ENCODE data around the gene CHKB.
"Not testable (repeated sequence)": the region's sequence is repeated elsewhere in the genome, so short reads cannot be mapped to it uniquely, and the experiment has no call there.

The CHKB gene, protein sequence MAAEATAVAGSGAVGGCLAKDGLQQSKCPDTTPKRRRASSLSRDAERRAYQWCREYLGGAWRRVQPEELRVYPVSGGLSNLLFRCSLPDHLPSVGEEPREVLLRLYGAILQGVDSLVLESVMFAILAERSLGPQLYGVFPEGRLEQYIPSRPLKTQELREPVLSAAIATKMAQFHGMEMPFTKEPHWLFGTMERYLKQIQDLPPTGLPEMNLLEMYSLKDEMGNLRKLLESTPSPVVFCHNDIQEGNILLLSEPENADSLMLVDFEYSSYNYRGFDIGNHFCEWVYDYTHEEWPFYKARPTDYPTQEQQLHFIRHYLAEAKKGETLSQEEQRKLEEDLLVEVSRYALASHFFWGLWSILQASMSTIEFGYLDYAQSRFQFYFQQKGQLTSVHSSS

DNA sequence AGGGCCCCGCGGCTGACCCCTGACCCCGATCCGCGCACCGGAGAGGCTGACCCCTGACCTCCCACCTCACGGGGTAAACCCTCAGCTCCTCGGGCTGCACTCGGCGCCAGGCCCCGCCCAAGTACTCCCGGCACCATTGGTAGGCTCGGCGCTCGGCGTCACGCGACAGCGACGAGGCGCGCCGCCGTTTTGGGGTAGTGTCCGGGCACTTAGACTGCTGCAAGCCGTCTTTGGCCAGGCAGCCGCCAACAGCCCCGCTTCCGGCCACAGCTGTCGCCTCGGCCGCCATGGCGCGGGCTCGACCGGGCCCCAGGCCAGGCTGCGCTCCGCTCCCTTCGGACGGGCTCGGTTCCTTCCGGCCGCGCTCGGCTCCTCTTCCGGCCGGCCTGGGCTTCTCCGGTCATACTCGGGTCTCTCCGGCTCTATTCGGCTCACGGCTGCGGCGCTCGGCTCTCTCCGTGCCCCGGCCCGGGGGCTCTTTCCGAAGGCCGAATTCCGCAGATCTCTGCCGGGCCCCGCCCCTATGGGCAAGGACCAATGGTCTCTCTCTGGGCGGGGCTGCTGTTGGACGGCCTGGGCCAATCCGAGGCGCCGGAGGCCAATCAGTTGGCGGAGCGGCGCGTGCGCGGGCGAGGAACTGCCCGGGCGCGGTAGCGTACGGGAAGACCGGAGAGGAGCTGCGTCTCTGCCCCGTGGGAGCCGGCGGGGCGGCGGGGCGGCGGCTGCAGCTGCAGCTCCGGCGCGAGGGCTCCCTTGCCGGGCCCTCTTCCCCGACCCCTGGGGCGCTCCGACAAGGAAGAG is at the start of gene CHKB:
Gene CHKB, minus strand, starts transcription at position 357 of the 801 bp plus-strand sequence. Its CDS starts 68 bp downstream, at position 289.
- peak; percentile 95 for DNase-seq (ENCODE audit: low spot score)

DNA sequence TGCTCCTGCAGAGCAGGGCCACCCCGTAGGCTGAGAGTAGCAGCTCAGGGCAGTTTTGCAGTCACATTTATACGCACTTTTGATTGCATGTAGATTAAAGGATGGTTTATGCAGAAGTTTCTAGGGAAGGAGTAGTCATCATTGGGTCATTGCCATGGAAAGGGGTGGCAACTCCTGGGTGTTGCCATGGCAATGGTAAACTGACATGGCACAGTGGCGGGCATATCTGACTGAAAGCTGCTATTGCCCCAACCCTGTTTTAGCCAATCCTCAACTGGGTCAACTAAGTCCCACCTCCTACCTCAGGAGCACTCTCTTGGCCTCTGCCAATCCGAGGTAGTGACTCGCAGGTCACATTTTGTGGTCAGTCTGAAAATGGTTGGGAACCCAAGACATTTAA is 47.7 kb upstream of the CHKB start:
- no peak for DNase-seq (ENCODE audit: low spot score)

DNA sequence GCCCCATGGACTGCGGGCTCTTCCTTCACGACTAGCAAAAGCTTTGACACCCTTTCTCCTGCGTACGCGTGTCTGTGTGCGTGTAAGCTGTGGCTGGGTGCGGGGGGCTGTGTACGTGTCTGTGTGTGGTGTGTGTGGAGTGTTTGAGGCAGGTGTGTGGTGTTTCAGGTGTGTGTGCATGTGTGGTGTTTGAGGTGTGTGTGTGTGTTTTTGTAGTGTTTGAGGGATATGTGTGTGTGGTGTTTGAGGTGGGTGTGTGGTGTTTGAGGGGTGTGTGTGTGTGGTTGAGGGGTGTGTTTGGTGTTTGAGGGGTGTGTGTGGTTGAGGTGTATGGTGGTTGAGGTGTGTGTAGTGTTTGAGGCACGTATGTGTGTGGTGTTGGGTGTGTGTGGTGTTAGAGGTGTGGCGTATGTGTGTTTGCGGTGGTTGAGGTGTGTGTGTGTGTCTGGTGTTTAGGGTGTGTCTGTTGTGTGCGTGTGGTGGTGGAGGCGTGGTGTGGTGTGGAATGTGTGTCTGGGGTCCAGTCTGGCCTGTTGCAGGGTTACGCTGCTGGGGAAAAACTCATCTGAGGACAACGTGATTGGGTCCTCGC is 46.0 kb upstream of the CHKB start:
- peak; percentile 26 for DNase-seq (ENCODE audit: low spot score)

DNA sequence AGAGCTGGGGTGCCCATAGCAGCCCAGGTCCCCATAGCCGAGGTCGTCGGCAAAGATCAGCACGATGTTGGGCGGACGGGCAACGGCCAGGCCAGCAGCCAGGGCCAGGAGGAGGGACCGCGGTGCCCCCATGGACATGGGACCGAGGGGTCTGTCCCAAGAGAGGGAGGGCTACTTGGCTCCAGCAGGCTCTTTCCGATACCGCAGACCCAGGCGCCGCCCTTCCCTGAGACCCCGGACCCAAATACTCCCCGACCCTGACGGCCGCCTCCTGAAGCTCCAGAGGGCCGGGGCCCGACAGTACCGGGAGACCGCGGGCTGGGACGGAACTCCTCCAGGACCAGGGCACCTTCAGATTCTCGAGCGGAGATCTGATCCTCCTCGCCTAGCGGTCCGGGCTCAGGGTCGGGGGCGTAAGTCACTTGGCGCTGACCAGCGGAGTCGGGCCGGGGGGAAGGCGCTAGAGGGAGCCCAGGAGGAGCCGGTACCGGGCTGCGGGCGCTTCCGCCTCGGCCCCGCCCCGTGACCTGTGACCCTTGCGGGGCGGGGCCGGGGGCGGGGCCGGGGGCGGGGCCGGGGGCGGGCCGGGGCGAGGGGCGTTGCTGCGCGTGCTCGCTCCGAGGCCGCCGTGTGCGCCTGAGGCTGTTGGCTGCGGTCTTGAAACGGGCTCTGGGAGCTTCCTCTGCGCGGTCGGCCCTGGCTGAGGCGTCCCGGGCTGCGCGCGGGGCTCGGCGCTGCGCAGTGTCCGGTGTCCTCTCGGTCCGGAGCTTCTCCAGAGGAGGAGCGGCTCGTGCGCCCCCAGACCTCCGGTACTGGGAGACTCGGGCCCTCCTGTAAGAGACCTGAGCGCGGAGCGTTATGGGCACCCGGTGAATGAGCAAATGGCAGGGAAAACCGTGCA is 45.2 kb upstream of the CHKB start, which contains the start of gene ARSA:
Gene ARSA, minus strand, starts transcription at position 511 of the 901 bp plus-strand sequence. Its CDS starts 373 bp downstream, at position 138.
- DNase-seq (ENCODE audit: low spot score): peak; percentile 80

DNA sequence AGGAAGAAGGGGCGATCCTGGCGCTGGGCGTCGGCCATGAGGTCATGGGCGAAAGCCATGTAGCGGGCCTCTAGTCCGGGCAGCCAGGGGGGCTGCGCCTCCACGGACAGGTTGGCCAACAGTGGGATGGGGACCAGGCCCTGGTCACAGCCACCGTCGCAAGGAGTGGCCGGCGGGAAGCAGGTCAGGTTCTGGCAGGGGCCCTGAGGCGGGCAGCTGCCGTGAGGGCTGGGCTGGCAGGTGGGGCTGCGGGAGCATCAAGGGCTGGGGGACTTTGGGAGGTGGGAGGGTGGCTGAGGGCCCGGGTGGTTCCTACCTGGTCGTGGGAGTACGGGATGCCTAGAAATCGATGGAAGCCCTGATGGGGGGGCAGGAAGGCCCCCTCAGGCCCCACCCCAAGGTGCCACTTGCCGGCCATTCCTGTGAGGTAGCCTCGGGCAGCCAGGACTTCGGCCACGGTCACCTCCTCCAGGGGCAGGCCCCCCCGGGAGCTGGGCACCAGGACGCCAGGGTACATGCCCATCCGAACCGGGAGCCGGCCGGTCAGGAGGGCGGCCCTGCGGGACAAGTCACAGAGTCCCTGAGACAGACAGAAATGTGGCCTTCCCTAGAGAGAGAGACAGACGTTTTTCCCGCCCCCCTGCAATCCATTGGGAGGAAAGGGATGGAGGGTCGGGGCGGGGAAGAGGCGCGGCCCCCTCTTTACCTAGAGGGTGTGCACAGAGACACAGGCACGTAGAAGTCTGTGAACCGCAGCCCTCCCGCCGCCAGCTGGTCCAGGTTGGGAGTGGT is 44.4 kb upstream of the CHKB start:
- no peak for DNase-seq (ENCODE audit: low spot score)

DNA sequence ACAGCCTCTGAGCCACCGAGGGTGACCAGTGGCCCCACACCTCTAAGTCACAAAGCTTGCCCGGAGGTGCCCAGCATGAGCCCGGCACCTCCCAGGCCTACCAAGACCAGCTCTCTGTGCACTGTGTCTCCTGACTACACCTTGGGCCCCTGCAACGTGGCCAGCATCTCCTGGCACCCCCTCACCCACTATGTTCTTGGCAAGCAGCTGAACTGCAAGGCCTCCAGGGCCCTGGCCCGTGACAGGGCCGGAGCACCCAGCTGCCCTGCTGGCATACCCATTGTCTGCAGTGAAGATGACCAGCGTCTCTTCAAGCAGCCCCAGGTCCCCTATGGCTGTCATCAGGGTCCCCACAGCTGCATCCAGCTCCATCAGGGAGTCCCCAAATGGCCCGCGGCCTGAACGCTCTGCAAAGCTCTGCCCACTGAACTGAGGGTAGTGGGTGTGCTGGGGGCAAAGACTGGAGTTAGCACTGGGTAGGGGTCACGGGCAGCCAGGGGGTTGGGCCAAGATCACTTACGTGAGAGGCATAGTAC is 43.7 kb upstream of the CHKB start:
- peak; percentile 26 for DNase-seq (ENCODE audit: low spot score)

DNA sequence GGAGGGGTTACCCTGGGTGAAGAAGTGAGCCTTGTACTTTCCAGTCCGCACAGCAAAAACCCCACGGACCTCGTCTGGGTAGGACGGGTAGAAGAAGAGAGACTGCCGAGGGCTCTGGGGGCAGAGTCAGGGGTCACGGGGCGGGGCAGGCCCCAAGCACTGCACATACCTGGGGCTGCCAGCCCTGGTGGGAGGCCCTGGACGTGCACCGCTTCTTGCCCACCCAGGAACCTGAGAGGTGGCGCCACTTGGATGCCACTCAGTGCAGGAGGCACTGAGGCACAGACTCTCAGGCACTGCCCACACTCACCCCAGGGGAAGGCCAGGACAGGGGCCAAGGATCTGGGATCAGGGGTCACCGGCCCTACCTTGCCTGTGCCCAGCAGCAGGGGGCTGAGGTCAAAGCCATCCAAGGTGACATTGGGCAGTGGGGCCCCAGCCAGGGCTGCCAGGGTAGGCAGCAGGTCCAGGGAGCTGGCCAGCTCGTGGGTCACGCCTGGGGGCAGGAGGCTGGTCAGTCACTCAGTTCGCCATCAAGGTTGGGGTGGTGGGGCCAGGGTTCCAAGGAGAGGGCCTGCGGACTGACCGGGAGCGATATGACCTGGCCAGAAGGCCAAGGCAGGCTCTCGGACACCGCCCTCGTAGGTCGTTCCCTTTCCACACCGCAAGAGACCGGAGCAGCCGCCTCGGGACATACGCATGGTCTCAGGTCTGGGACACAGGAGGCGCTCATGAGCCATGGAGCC is 43.1 kb upstream of the CHKB start:
- no peak for DNase-seq (ENCODE audit: low spot score)

DNA sequence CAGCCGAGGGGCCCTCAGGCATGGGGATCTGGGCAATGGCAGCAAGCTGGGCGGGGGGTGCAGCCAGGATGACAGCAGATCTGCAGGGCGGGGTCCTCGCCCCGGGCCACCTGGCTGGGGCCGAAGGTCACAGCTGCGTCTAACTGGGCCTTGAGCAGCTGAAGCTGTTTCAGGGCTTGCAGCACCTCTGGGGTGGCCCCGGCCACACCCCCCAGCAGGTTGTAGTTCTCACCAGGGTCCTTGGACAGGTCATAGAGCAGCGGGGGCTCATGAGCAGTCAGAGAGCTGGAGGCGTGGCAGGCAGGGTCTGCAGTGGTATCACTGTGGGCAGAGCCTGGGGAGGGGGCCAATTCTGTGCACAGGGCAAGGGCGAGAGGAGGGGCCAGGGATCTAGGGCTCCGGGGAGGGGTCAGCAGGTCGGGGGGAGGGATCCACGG is 42.5 kb upstream of the CHKB start:
- DNase-seq (ENCODE audit: low spot score): no peak

DNA sequence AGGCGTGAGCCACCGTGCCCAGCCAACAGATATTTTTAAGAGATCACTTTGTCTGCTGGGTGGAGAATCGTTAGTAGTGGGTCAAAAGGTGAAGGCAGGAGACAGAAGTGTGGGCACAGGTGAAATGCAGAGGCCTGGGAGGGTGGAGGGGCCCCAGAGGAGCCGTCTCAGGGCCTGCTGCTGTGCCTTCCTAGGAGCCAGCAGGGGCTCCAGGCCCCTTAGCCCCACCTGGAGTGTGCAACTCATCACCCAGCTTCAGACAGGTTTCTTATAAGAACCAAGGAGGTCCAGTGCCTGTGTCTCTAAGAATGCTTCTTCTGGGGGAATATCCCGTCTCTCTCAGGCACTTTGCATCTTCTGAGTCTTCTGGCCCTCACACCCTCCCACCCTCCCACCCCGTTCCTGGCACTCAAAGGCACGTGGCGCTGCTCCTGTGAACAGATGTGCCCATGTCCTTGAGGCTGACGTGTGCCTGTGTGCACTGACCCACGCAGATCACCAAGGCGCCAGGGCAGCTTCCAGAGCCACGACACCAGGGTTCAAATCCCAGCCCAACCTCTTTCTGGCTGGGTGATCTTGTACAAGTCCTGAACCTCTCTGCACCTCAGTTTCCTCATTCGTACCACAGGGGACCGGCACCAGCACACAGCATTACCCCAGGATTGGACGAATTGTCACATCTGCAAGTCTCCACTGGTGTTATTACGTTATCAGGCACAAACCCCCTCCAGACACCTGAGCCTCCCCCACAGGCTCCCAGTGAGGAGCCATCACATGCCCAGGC is 41.9 kb upstream of the CHKB start:
- no peak for DNase-seq (ENCODE audit: low spot score)

DNA sequence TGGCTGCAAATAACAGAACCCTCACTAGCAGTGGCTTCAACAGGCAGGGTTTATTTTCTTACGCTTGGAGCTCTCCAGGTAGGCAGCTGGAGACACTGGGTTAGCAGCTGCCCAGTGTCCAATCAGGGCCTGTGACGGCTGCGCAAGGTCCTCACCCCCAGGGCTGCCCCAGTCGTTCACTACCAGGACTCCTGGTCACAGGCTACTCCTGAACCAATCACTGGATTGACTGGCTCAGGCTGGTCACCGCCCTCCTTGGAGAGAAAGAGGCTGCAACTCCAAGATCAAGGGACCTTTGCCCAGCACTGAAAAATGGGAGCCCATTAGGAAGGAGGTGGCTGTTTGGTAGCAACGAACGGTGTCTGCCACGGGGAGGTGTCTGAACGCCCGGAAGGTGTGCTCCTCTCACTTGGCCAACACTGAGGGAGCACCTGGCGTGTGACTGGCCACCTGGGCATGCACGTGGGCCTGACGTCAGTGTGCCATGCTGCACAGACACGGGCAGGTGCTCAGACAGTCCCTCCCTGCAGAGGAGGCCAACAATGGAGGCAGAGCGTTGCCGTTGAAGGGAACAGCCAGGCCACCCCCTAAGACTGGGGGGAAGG is 40.2 kb upstream of the CHKB start:
- no peak for DNase-seq (ENCODE audit: low spot score)

DNA sequence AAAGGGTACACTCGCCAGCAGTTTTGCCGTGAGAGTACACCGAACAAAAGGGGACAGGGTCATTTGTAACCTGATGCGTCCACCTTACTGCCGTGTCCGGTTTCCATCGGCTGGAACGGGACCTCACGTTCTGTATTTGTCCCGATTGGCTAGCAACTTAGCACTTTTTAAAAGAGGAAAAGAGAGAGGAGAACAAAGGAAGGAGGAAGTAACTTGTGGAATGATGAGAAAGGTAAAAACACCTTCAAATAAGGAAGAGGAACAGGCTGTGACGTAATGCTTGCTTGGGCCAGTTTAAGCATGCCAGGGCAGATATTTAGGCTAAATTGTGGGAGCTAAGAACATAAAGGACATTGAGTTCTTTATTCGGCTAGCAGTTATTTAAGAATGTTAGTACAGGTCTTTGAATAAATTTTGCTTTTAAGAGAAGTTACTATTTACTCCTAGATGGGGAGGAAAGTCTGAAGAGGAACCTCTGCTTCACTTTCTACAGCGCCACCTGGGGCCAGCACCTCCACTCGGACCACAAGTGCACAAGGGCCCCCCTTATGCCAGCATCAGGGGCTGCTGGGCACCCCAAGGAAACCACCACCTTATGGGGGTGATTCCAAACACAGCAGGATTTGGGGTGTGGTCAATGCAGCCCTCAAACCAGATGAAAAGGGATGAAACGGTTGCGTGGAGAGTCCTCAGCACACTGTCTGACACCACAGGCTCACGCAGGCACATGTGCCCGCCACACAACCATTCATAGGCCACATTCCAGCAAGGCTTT is 39.5 kb upstream of the CHKB start:
- DNase-seq (ENCODE audit: low spot score): no peak

DNA sequence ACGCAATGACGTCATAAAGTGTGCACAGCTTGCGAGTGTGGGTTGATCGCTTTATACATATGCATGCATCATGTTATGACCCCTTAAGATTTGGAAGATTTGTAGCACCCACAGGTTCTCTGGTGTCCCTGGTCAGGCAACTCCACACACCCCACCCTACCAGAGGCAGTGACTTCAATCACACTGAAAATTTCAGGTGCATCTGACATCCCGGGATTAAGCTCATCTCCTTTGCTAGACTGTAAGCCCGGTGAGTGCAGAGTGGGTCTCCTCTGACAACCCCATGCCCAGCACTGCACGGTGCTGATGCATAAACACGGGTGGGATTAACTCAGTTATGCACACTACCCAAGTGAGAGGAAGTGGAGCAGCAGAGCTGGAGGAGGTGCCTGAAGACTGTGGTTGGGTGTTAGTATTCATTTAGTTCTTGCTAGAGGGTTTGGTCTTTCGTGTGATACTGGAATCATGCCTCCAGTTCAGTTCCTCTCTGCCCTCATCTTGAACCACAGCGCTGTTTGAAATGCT is 38.8 kb upstream of the CHKB start:
- no peak for DNase-seq (ENCODE audit: low spot score)

DNA sequence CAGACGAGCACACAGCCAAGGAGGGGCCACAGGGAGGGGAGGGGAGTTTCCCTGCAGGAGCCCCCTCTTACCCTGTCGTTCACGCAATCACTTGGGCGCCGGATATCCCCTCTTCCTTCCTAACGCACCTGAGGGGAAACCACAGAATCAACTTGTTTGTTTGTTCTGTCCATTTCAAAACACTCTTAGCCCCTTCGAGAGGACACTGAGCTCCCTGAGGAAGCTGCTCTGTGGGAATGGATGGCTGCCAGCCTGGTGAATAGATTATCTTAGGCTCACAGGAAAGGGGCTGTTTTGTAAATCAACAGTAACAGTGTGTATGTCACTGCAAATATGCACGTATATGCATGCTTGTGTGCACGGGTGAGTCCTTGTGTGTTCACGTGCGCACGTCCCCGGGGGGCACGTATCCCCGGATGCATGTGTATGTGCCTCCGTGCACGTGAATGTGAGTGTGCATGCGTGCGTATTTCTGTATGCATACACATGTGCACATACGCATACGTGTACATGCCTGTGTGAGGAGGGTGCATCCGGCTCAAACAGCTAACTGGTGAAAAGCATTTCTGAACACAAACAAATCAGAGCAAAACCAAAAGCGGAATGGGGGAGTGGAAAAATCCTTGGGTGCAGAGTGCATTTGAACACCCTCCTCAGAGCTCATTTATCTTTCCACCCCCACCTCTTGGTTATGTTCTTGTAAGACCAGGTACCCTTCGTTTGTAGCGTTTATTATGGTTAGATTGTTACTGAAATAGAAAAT is 38.1 kb upstream of the CHKB start:
- peak; percentile 73 for DNase-seq (ENCODE audit: low spot score)

DNA sequence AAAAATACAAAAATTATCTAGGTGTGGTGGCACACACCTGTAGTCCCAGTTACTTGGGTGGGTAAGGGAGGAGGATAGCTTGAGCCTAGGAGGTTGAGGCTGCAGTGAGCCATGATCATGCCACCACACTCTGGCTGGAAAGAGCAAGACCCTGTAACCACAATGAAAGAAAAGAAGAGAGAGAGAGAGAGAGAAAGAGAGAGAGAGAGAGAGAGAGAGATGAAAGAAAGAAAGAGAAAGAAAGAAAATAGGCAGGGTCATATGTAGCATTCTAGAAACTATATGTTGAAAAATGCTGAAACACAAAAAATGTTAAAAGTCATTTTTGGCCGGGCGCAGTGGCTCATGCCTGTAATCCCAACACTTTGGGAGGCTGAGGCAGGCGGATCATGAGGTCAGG is 31.6 kb upstream of the CHKB start:
- not testable (repeated sequence) for DNase-seq (ENCODE audit: low spot score)

DNA sequence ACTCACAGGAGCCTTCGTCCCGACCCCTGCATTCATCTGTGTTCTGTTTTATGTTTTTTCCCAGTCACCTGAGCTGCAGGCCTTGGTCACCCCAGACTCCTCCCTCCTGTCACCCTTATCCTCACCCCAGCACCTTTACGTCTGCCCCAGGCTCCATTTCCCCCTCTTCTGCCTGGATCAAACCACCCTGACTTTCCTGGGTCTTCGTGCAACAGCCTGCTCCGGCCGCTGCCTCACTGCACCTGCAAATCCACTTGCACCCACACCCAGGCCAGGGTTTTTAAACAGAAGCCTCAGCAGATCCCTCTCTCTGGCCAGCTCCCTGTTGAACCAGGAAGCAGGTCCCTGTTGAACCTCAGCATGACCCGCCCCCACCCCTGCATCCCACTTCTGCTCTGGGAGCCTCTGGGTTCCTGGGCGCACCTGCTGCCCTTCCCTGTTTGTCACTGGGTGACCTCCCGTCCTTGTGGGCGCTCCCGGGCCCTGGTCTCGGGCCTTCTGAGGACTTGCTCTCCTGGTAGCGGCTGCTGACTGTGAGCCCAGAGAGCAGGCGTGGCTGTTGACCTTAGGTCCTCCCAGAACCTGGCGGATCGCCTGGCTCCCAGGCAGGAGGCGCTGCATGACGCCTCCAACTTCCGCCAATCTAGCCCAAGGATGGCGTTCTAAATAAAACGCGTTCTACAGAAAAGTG is 30.8 kb upstream of the CHKB start:
- no peak for DNase-seq (ENCODE audit: low spot score)

Data from kidney capillary endothelial cell (primary cell).